ENCODE measurements around the gene RALGPS1. TPM values are rescaled to one million over a fixed set of nuclear protein-coding genes. Genes with fewer than 3 reads are reported as not detected.

Gene RALGPS1
- total RNA-seq, 4 donors from 2014 or later = 4.6 to 11.9 (median 10.0) TPM

GRCh38 chr9:127269449-127269848 lies 354.9 kb downstream of the RALGPS1 start:
- Histone ChIP-seq H3K9me3 (no peaks in the 10 kb centered on the region), H3K4me3 (no peak overlapping the region), H3K27me3 (no peaks in the 10 kb centered on the region), H3K36me3 (no peaks in the 10 kb centered on the region), H3K4me1 (peaks cover 1 to 6% (median 5%) of the 10 kb centered on the region in 4 donors), H3K27ac (replicated peaks in 1 of 4) (no peak overlapping the region)
- DNase-seq (ENCODE audit: extremely low spot score) = no peak
- no peak for TF ChIP-seq EP300 (IDR thresholded peaks at IDR 0.05)
- no peak for TF ChIP-seq POLR2A (IDR thresholded peaks at IDR 0.05; ENCODE audit: low read depth)
- TF ChIP-seq CTCF (IDR thresholded peaks at IDR 0.05) = no peak
- TF ChIP-seq POLR2AphosphoS5 (IDR thresholded peaks at IDR 0.05) = no peak
- WGBS = 100% methylated on average over 1 of the region's 1 CpG
- intact Hi-C loops (cut with DNase I) = no loop called here

Other genes with a start within 250 kb of the RALGPS1 start
- 1 to 10 TPM; 8.7 to 9.9 (median 9.4) TPM for gene ZBTB43, start 109.7 kb upstream of the RALGPS1 start, total RNA-seq
- gene ZBTB34, start 54.1 kb upstream of the RALGPS1 start, total RNA-seq = 10 to 100 TPM; 10.4 to 16.8 (median 12.6) TPM
- 10 to 100 TPM; 29.5 to 57.0 (median 41.3) TPM for gene ANGPTL2, start 207.9 kb downstream of the RALGPS1 start, total RNA-seq